Progenitor cell of endocrine pancreas (in vitro differentiated cells): ENCODE measurements around the gene APOL5. TPM values are rescaled to one million over a fixed set of nuclear protein-coding genes. Genes with fewer than 3 reads are reported as not detected.
A peak's percentile ranks its signal among the peaks of the same experiment; 100 is the strongest.

Experiments
- DNase-seq: peaks from one replicate; pipeline ENCODE4 v3.0.0; 2021; ENCODE audit warnings: low spot score; ENCODE audit not compliant: unreplicated experiment
- H3K27ac Mint-ChIP-seq: 2 replicates; pipeline ENCODE4 v1.8.0; 2021; ENCODE audit warnings: mild to moderate bottlenecking, moderate library complexity, mixed read lengths
- H3K27me3 Mint-ChIP-seq: 2 replicates; pipeline ENCODE4 v1.8.0; 2021; ENCODE audit warnings: mixed read lengths
- H3K36me3 Mint-ChIP-seq: 2 replicates; pipeline ENCODE4 v1.8.0; 2022; ENCODE audit warnings: mixed read lengths; ENCODE audit not compliant: insufficient read depth
- H3K4me1 Mint-ChIP-seq: 2 replicates; pipeline ENCODE4 v1.8.0; 2021; ENCODE audit warnings: low read depth, mixed read lengths
- H3K4me3 Mint-ChIP-seq: 2 replicates; pipeline ENCODE4 v1.8.0; 2021; ENCODE audit warnings: low read depth, mild to moderate bottlenecking, moderate library complexity, mixed read lengths
- H3K9me3 Mint-ChIP-seq: 2 replicates; pipeline ENCODE4 v1.8.0; 2021; ENCODE audit warnings: low read depth, mixed read lengths
- total RNA-seq: library from RNA; stranded (reverse); gene quantifications from 2 replicates; pipeline ENCODE4 v1.2.1, GENCODE V29; 2021
- TF ChIP-seq, protein P1 (sequence below): fragments of 200-600 bp; sonication (generic); IDR thresholded peaks from one replicate; pipeline ENCODE4 v1.5.0; 2021; ENCODE audit warnings: antibody characterized with exemption, mild to moderate bottlenecking; ENCODE audit not compliant: unreplicated experiment

Gene APOL5
- total RNA-seq, 1 donor from 2014 or later: not detected

DNA sequence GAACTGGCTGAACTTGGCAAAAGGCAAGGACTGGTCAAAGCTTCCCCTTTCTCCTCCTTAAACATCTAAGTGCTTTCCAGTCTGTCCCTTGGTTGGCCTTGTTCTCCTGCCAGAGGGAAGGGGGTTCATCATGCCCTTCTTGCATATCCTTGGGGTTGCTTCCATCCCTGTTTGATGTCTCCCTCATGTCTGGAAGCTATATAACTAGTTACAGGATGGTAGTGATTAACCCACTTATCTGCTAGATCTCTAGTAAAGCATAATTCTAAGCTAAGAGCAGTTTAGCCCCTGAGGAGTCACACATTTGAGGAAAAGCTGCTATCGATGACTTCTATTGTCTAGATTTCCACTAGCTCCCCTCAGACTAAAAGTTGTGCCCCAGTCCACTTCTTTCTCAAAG lies 22.9 kb downstream of the APOL5 start:
- H3K27me3 Mint-ChIP-seq: no peaks in the 10 kb centered on the region
- TF ChIP-seq, protein P1, sequence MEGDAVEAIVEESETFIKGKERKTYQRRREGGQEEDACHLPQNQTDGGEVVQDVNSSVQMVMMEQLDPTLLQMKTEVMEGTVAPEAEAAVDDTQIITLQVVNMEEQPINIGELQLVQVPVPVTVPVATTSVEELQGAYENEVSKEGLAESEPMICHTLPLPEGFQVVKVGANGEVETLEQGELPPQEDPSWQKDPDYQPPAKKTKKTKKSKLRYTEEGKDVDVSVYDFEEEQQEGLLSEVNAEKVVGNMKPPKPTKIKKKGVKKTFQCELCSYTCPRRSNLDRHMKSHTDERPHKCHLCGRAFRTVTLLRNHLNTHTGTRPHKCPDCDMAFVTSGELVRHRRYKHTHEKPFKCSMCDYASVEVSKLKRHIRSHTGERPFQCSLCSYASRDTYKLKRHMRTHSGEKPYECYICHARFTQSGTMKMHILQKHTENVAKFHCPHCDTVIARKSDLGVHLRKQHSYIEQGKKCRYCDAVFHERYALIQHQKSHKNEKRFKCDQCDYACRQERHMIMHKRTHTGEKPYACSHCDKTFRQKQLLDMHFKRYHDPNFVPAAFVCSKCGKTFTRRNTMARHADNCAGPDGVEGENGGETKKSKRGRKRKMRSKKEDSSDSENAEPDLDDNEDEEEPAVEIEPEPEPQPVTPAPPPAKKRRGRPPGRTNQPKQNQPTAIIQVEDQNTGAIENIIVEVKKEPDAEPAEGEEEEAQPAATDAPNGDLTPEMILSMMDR: no peak
- no peak for DNase-seq
- no peak overlapping the region for H3K27ac Mint-ChIP-seq
- H3K36me3 Mint-ChIP-seq: peaks cover 27% of the 10 kb centered on the region
- no peaks in the 10 kb centered on the region for H3K4me1 Mint-ChIP-seq
- no peaks in the 10 kb centered on the region for H3K9me3 Mint-ChIP-seq
- no peak overlapping the region for H3K4me3 Mint-ChIP-seq

DNA sequence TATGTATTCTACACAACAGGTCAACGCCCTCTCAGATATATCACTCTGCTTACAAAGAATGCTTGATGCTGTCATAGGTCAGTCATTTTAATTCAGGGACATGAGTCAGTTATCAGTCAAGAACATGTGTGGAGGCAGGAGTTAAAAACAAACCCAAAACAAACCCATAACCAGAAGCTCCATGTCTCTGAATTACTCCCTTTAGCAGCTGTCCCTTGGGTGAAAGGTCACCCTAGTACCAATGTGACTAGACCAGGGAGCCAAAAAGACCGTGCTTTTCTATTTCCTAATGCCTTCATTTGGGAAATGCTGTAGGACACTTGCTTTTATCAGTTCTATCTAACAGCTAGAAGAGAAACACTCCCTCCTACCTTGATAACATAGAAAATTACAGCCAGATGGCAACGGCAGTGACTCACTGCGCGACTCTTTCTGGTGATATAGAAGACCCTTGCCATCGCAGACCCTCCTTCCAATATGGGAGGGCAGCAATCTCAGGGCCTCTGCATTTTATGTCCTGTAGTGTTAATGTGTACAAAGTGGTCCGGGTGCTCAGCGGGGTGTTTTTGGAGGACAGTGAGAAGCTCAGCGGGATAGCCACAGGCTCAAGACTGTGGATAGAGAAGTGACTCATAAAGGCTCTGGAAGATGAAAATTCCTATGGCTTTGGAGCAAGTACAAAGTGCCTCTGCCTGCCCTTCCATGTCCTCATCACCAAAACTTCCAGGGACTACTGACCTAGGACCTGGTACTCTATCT lies 24.8 kb downstream of the APOL5 start:
- Mint-ChIP-seq H3K27me3 (no peaks in the 10 kb centered on the region), H3K27ac (peak overlapping the region; percentile 55), H3K4me1 (peaks cover 3% of the 10 kb centered on the region), H3K4me3 (no peak overlapping the region), H3K9me3 (no peaks in the 10 kb centered on the region), H3K36me3 (peaks cover 23% of the 10 kb centered on the region)
- DNase-seq: no peak
- TF ChIP-seq, protein P1: no peak

DNA sequence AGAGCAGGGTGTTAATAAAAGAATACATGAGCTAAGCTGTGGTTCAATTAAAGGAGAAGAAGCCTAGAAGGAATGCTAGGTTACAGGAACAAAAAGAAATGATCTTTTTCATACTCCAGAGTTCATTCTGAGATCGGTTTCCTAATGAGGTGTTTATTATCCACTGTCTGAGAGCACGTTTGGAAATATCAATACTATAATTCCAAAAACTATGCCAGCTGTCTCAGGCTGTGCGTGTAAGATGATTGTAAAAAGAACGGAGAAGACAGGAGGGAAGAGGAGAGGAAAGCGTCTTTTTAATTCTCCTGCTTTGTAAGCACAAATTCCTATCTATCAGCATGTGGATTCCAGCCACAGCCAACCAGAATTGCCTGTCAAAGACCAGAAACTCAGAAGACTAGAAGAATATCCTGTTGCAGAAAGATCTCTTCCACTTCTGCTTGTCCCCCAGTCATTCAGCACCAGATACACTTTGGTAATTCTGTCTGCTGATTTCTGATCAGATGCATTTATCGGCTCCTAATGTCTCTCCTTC lies 25.7 kb downstream of the APOL5 start:
- Mint-ChIP-seq H3K9me3 (no peaks in the 10 kb centered on the region), H3K27ac (no peak overlapping the region), H3K4me3 (no peak overlapping the region), H3K4me1 (peaks cover 3% of the 10 kb centered on the region), H3K27me3 (no peaks in the 10 kb centered on the region), H3K36me3 (peaks cover 16% of the 10 kb centered on the region)
- DNase-seq: no peak
- TF ChIP-seq, protein P1: no peak

DNA sequence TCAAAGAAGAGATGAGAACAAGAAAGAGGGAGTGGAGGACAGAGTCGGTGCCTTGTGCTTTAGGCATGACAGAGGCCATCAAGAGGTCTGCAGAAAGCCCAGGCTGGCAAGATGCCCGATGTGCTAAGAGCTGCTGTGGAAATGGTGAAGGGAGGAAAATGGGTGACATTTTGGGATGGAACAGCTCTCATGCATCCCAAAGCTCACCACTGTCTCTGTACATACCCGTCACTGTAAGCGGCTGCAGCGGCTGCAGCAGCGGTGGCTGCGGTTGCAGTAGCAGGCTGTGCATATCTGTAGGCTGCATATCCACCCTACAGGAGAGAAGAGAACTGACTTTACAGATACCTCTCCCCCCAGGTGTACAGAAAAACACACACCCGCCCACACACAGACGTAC lies 28.6 kb downstream of the APOL5 start:
- TF ChIP-seq, protein P1: no peak
- Mint-ChIP-seq H3K27ac (no peak overlapping the region), H3K4me3 (no peak overlapping the region), H3K9me3 (no peaks in the 10 kb centered on the region), H3K27me3 (no peaks in the 10 kb centered on the region), H3K4me1 (peaks cover 3% of the 10 kb centered on the region), H3K36me3 (peaks cover 12% of the 10 kb centered on the region)
- DNase-seq: no peak

DNA sequence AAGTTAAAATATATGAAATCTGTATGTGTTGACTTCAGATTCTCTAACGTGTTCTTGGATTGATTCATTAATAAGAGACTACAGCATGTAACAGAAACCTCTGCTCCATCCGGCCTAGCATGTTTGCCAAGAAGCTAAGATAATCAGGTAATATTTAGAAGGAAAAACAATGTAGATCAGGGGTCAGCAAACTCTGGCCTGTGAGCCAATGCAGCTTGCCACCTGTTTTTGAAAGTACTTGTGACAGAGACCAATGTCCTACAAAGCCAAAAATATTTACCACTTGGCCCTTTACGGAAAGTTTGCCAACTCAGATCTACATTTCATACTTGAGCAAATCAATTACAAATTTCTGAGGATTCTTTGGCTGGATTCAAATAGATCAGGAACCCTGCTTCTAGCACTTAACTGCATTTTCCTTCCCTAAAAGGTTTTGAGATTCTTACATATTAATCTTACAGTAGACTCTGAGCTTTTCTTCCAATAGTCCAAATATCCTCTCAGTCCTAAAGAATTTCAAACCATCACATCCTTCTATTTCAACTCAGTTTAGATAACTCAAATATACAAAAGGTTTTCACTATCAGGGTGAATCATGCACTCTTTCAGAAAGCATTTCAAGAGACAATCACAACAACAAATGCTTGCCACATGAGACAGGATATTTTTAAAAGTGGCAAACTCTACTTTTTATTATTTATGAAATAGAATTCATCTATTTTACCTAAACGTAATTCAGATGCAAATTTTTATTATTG lies 29.5 kb downstream of the APOL5 start:
- no peak for DNase-seq
- Mint-ChIP-seq H3K4me1 (peaks cover 3% of the 10 kb centered on the region), H3K27ac (no peak overlapping the region)

More for the DNA sequence above, 29.5 kb downstream of the APOL5 start:
- no peaks in the 10 kb centered on the region for H3K9me3 Mint-ChIP-seq
- H3K27me3 Mint-ChIP-seq: no peaks in the 10 kb centered on the region
- TF ChIP-seq, protein P1: no peak
- H3K36me3 Mint-ChIP-seq: peaks cover 12% of the 10 kb centered on the region
- H3K4me3 Mint-ChIP-seq: no peak overlapping the region
